Panc1 (cell line): ENCODE data around the gene SMG1.

ENCODE experiments used
- POLR2AphosphoS5 ChIP-seq: IDR thresholded peaks from 2 replicates; pipeline ENCODE4 v1.6.1; 2012; ENCODE audit warnings: mild to moderate bottlenecking, low read depth, low read length, moderate library complexity
- SIN3A ChIP-seq: IDR thresholded peaks from 2 replicates; pipeline ENCODE4 v1.6.1; 2012; ENCODE audit warnings: low read depth, mild to moderate bottlenecking, low read length, moderate library complexity, borderline replicate concordance; ENCODE audit not compliant: insufficient read depth
- TCF7L2 ChIP-seq: IDR thresholded peaks from 2 replicates; pipeline ENCODE4 v1.6.1; 2011; ENCODE audit warnings: mild to moderate bottlenecking, low read depth, low read length, inconsistent platforms
- TF ChIP-seq, protein P1 (sequence below): fragments of 450-650 bp; IDR thresholded peaks from 2 replicates; pipeline ENCODE4 v1.5.1; 2017; ENCODE audit warnings: mild to moderate bottlenecking

GRCh38 chr16:18852647-18853046, 73.6 kb downstream of the SMG1 start:
- TF ChIP-seq, protein P1, sequence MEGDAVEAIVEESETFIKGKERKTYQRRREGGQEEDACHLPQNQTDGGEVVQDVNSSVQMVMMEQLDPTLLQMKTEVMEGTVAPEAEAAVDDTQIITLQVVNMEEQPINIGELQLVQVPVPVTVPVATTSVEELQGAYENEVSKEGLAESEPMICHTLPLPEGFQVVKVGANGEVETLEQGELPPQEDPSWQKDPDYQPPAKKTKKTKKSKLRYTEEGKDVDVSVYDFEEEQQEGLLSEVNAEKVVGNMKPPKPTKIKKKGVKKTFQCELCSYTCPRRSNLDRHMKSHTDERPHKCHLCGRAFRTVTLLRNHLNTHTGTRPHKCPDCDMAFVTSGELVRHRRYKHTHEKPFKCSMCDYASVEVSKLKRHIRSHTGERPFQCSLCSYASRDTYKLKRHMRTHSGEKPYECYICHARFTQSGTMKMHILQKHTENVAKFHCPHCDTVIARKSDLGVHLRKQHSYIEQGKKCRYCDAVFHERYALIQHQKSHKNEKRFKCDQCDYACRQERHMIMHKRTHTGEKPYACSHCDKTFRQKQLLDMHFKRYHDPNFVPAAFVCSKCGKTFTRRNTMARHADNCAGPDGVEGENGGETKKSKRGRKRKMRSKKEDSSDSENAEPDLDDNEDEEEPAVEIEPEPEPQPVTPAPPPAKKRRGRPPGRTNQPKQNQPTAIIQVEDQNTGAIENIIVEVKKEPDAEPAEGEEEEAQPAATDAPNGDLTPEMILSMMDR = no peak
- no peak for TF ChIP-seq POLR2AphosphoS5
- TF ChIP-seq TCF7L2 = no peak
- no peak for TF ChIP-seq SIN3A
